ENCODE results near the gene PBRM1. TPM values are rescaled to one million over a fixed set of nuclear protein-coding genes. Genes with fewer than 3 reads are reported as not detected.

The PBRM1 gene
- total and polyA plus RNA-seq, 2 of the 8 experiments (the other 6 are each of a cell fraction or from before 2014, with no cell fraction given), result 19.3 to 65.8 TPM

GRCh38 chr3:52529376-52530333 lies 156.1 kb downstream of the PBRM1 start (continued):
- no peak for TF ChIP-seq KDM4A (IDR thresholded peaks at IDR 0.05; ENCODE audit: low read depth, low read length, severe bottlenecking)
- no peak for TF ChIP-seq USF2 (IDR thresholded peaks at IDR 0.05; ENCODE audit: low read length)
- TF ChIP-seq RFX5 (IDR thresholded peaks at IDR 0.05; ENCODE audit: borderline replicate concordance, low read depth, low read length), result no peak
- TF ChIP-seq RAD21 (IDR thresholded peaks at IDR 0.05 in 1 of 2, conservative IDR thresholded peaks at IDR 0.05 in 1 of 2; ENCODE audit: low read depth in 2 of 2, low read length in 2 of 2), result no peak
- TF ChIP-seq TCF12 (IDR thresholded peaks at IDR 0.05; ENCODE audit: low read depth, low read length), result no peak
- TF ChIP-seq BCL11A (IDR thresholded peaks at IDR 0.05; ENCODE audit: low read depth in 2 of 2, low read length in 2 of 2), result no peak
- no peak for TF ChIP-seq KDM1A (IDR thresholded peaks at IDR 0.05; ENCODE audit: borderline replicate concordance, low read length)
- TF ChIP-seq HDAC2 (IDR thresholded peaks at IDR 0.05; ENCODE audit: borderline replicate concordance in 1 of 2, low read depth in 2 of 2, low read length in 2 of 2), result no peak

Measured in H1 (cell line).